HEK293 (cell line): ENCODE measurements around the gene TMEM243.

Experiments used
- CTCF ChIA-PET: fragments of 350-600 bp; formaldehyde crosslinking; extraction: SDS; loops from one replicate; lab custom pipeline; 2021; ENCODE audit warnings: antibody characterized with exemption; lab: Yijun Ruan, JAX
- POLR2A ChIA-PET: fragments of 300-600 bp; formaldehyde crosslinking; extraction: SDS; loops from one replicate; lab custom pipeline; 2020; ENCODE audit warnings: antibody characterized with exemption, inconsistent platforms; lab: Yijun Ruan, JAX
- H3K27ac ChIP-seq: fragments of 200-500 bp; sonication (Bioruptor generic); 2 replicates; pipeline ENCODE4 v1.5.1; 2014; ENCODE audit warnings: low read depth, low read length, control low read depth, inconsistent platforms; ENCODE audit errors: extremely low read depth
- H3K36me3 ChIP-seq, 2 experiments: fragments of 200-500 bp in 1 of 2; sonication (Bioruptor generic) in 1 of 2; 1 replicate in 1 of 2; 2 replicates in 1 of 2; pipeline ENCODE4 v1.5.1; 2014 to 2017; ENCODE audit warnings: inconsistent platforms in 2 of 2, low read length in 2 of 2; ENCODE audit not compliant: control insufficient read depth in 2 of 2, insufficient read depth in 1 of 2
- H3K4me1 ChIP-seq: fragments of 200-500 bp; sonication (Bioruptor generic); 2 replicates; pipeline ENCODE4 v1.5.1; 2014; ENCODE audit warnings: mild to moderate bottlenecking, low read length, inconsistent platforms; ENCODE audit not compliant: control insufficient read depth, insufficient read depth
- H3K4me3 ChIP-seq: 2 replicates; pipeline ENCODE4 v1.5.1; 2011; ENCODE audit warnings: low read depth, mild to moderate bottlenecking, control low read depth, low read length, moderate library complexity
- H3K9me3 ChIP-seq: fragments of 200-500 bp; sonication (Bioruptor generic); 2 replicates; pipeline ENCODE4 v1.5.1; 2014; ENCODE audit warnings: low read depth, low read length, inconsistent platforms; ENCODE audit not compliant: control insufficient read depth, insufficient read depth
- SP3 ChIP-seq: fragments of 450-650 bp; formaldehyde crosslinking; IDR thresholded peaks from 2 replicates; pipeline ENCODE4 v1.5.1; 2016; ENCODE audit warnings: missing biosample characterization, missing genetic modification characterization
- SP7 ChIP-seq: fragments of 450-650 bp; formaldehyde crosslinking; IDR thresholded peaks from 2 replicates; pipeline ENCODE4 v1.5.1; 2016; ENCODE audit warnings: missing biosample characterization, missing genetic modification characterization
- TCF7L2 ChIP-seq: IDR thresholded peaks from 2 replicates; pipeline ENCODE4 v1.6.1; 2011; ENCODE audit warnings: low read depth, mild to moderate bottlenecking, inconsistent platforms, low read length, moderate library complexity, borderline replicate concordance
- YY2 ChIP-seq: fragments of 450-650 bp; formaldehyde crosslinking; IDR thresholded peaks from 2 replicates; pipeline ENCODE4 v1.5.1; 2016; ENCODE audit warnings: missing biosample characterization, missing genetic modification characterization
- ZBTB1 ChIP-seq: fragments of 450-650 bp; formaldehyde crosslinking; IDR thresholded peaks from 2 replicates; pipeline ENCODE4 v1.5.1; 2016; ENCODE audit warnings: missing biosample characterization, missing genetic modification characterization
- ZBTB20 ChIP-seq: fragments of 450-650 bp; formaldehyde crosslinking; IDR thresholded peaks from 2 replicates; pipeline ENCODE4 v1.5.1; 2016; ENCODE audit warnings: missing biosample characterization, missing genetic modification characterization
- ZNF2 ChIP-seq: fragments of 450-650 bp; formaldehyde crosslinking; IDR thresholded peaks from 2 replicates; pipeline ENCODE4 v1.5.1; 2016; ENCODE audit warnings: missing biosample characterization, missing genetic modification characterization
- ZNF239 ChIP-seq: fragments of 450-650 bp; formaldehyde crosslinking; IDR thresholded peaks from 2 replicates; pipeline ENCODE4 v1.5.1; 2016; ENCODE audit warnings: missing biosample characterization, missing genetic modification characterization
- ZNF24 ChIP-seq: fragments of 450-650 bp; formaldehyde crosslinking; IDR thresholded peaks from 2 replicates; pipeline ENCODE4 v1.5.1; 2016; ENCODE audit warnings: missing biosample characterization, missing genetic modification characterization
- ZNF274 ChIP-seq, 2 experiments: fragments of 200-500 bp in 1 of 2; fragments of 450-650 bp in 1 of 2; sonication (Bioruptor generic) in 1 of 2; formaldehyde crosslinking in 1 of 2; IDR thresholded peaks; 2 replicates each; pipeline versions ENCODE4 v1.5.1 to v1.6.1; 2014 to 2016; ENCODE audit warnings: borderline replicate concordance in 1 of 2, inconsistent platforms in 1 of 2, low read length in 1 of 2, missing biosample characterization in 1 of 2, missing genetic modification characterization in 1 of 2
- ZNF366 ChIP-seq: fragments of 450-650 bp; formaldehyde crosslinking; conservative IDR thresholded peaks from 2 replicates; pipeline ENCODE4 v1.5.1; 2016; ENCODE audit warnings: missing biosample characterization, missing genetic modification characterization
- ZNF561 ChIP-seq: fragments of 450-650 bp; IDR thresholded peaks from 2 replicates; pipeline ENCODE4 v1.5.1; 2018; ENCODE audit warnings: missing biosample characterization, missing genetic modification characterization, borderline replicate concordance
- ZNF654 ChIP-seq: fragments of 450-650 bp; formaldehyde crosslinking; IDR thresholded peaks from 2 replicates; pipeline ENCODE4 v1.5.1; 2016; ENCODE audit warnings: low read depth, missing biosample characterization, missing genetic modification characterization
- ZNF768 ChIP-seq: fragments of 450-650 bp; formaldehyde crosslinking; IDR thresholded peaks from 2 replicates; pipeline ENCODE4 v1.5.1; 2018; ENCODE audit warnings: missing biosample characterization, mild to moderate bottlenecking, missing genetic modification characterization
- ZXDB ChIP-seq: fragments of 450-650 bp; formaldehyde crosslinking; IDR thresholded peaks from 2 replicates; pipeline ENCODE4 v1.5.1; 2016; ENCODE audit warnings: missing biosample characterization, missing genetic modification characterization
- TF ChIP-seq, protein P1 (sequence below): fragments of 450-650 bp; formaldehyde crosslinking; IDR thresholded peaks from 2 replicates; pipeline ENCODE4 v1.5.1; 2016; ENCODE audit warnings: missing biosample characterization, missing genetic modification characterization
- TF ChIP-seq, protein P2 (sequence below): fragments of 450-650 bp; formaldehyde crosslinking; IDR thresholded peaks from 2 replicates; pipeline ENCODE4 v1.5.1; 2016; ENCODE audit warnings: missing biosample characterization, missing genetic modification characterization, low read depth
- TF ChIP-seq, protein P3 (sequence below): fragments of 450-650 bp; formaldehyde crosslinking; IDR thresholded peaks from 2 replicates; pipeline ENCODE4 v1.5.1; 2017; ENCODE audit warnings: missing biosample characterization, missing genetic modification characterization
- TF ChIP-seq, protein P4 (sequence below): fragments of 450-650 bp; formaldehyde crosslinking; IDR thresholded peaks from 2 replicates; pipeline ENCODE4 v1.5.1; 2016; ENCODE audit warnings: missing biosample characterization, missing genetic modification characterization

The TMEM243 gene

DNA sequence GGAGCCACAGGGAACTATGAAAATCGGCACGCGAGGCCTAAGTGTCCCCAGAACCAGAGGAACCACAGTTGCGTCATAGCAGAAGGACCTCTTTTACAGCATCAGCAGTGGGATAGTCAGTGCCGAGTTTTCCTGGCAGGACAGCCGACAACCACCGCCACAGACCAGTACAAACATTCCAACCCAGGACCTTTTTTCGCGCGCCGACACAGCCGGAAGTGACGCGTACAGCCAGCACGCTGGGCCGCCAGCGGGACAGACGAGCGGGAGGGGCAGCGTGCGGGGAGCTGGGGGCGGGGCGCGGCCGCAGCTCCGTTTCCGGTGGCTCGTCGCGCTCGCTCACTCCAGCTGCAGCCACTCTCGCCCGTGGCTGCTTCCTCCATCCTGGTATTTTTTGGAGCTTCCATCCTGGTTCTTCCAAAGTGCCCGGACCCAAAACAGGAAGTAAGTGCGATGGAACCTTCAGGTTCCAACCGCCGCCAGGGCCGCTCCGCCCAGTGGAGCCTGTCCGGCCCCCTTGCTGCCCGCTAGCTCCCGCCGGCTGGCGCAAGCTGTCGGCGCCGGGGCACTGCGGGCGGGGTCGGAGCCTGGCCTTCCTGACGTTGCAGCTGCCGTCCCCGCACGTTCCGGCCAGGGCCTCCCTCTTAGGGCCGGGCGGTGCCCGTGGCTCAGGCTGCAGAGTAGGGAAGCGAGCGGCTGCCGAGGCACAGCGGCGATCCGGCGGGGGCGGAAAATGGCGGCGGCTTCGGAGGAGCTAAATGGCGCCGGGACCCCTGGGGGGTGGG is 67.2 kb downstream of the TMEM243 start, which contains the start of gene DMTF1 (continued):
- TF ChIP-seq ZBTB1 (tag by site-specific recombination) (0 out of 2 replicates have a peak, but pooled peaks have one; percentile 43), ZNF2 (tag by site-specific recombination) (0 out of 2 replicates have a peak, but pooled peaks have one; percentile 20), ZNF654 (tag by site-specific recombination) (no peak), SP3 (peak; percentile 61)
- TF ChIP-seq, protein P1, sequence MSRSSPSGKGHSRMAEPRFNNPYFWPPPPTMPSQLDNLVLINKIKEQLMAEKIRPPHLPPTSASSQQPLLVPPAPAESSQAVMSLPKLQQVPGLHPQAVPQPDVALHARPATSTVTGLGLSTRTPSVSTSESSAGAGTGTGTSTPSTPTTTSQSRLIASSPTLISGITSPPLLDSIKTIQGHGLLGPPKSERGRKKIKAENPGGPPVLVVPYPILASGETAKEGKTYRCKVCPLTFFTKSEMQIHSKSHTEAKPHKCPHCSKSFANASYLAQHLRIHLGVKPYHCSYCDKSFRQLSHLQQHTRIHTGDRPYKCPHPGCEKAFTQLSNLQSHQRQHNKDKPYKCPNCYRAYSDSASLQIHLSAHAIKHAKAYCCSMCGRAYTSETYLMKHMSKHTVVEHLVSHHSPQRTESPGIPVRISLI (tag by site-specific recombination) = peak; percentile 33; the same call in 1 of the 2 replicates
- TF ChIP-seq, protein P2, sequence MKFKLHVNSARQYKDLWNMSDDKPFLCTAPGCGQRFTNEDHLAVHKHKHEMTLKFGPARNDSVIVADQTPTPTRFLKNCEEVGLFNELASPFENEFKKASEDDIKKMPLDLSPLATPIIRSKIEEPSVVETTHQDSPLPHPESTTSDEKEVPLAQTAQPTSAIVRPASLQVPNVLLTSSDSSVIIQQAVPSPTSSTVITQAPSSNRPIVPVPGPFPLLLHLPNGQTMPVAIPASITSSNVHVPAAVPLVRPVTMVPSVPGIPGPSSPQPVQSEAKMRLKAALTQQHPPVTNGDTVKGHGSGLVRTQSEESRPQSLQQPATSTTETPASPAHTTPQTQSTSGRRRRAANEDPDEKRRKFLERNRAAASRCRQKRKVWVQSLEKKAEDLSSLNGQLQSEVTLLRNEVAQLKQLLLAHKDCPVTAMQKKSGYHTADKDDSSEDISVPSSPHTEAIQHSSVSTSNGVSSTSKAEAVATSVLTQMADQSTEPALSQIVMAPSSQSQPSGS = peak; percentile 67

DNA sequence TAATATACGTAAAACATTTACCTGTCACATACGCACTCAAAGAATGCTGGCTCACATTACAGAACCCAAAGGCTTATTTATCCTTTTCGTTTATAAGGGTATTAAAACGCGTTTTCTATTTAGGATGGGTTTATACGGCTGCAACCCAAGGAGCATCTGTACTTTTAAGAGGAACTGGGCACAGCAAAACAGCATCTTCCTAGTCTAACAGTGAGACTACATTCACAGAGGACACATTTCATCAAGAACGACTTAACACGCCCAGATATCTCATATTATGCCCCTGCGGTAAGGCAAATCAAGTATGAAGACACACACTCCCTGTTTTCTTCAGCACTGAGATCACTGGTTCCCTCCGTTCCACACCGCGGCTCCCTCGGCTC is 67.8 kb downstream of the TMEM243 start:
- Histone ChIP-seq H3K4me1 (peaks cover 7% of the 10 kb centered on the region; the same call in 1 of the 2 replicates), H3K36me3 (peaks cover 0 to 5% of the 10 kb centered on the region in 2 experiments; a peak in 1 of 3 replicates), H3K27ac (peak overlapping the region; percentile 100), H3K9me3 (no peaks in the 10 kb centered on the region), H3K4me3 (peak overlapping the region; percentile 94)
- TF ChIP-seq ZNF274 (IDR thresholded peaks at IDR 0.05; ENCODE audit: low read length) (no peak), ZNF274 (tag by site-specific recombination; IDR thresholded peaks at IDR 0.05; ENCODE audit: borderline replicate concordance) (no peak), ZXDB (tag by site-specific recombination) (peak; percentile 46; the same call in 1 of the 2 replicates), ZNF239 (tag by site-specific recombination) (no peak), ZNF768 (tag by site-specific recombination) (no peak), ZNF561 (tag by site-specific recombination) (0 out of 2 replicates have a peak, but pooled peaks have one; percentile 20), TCF7L2 (no peak)
- TF ChIP-seq, protein P1 (tag by site-specific recombination) = no peak
- TF ChIP-seq, protein P3, sequence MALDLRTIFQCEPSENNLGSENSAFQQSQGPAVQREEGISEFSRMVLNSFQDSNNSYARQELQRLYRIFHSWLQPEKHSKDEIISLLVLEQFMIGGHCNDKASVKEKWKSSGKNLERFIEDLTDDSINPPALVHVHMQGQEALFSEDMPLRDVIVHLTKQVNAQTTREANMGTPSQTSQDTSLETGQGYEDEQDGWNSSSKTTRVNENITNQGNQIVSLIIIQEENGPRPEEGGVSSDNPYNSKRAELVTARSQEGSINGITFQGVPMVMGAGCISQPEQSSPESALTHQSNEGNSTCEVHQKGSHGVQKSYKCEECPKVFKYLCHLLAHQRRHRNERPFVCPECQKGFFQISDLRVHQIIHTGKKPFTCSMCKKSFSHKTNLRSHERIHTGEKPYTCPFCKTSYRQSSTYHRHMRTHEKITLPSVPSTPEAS (tag by site-specific recombination) = 0 out of 2 replicates have a peak, but pooled peaks have one; percentile 24
- POLR2A ChIA-PET = interaction anchor here (0.7 to 4.4 kb wide), 18 partner anchors 9 to 221 kb away, joined by 3 to 33 read pairs (median 3); partner anchors contain the start of genes CROT, ELAPOR2 and TMEM243
- CTCF ChIA-PET = interaction anchor here (0.5 kb wide), 1 partner anchor 615 kb away, joined by 3 read pairs; no protein-coding TSS in a partner anchor

DNA sequence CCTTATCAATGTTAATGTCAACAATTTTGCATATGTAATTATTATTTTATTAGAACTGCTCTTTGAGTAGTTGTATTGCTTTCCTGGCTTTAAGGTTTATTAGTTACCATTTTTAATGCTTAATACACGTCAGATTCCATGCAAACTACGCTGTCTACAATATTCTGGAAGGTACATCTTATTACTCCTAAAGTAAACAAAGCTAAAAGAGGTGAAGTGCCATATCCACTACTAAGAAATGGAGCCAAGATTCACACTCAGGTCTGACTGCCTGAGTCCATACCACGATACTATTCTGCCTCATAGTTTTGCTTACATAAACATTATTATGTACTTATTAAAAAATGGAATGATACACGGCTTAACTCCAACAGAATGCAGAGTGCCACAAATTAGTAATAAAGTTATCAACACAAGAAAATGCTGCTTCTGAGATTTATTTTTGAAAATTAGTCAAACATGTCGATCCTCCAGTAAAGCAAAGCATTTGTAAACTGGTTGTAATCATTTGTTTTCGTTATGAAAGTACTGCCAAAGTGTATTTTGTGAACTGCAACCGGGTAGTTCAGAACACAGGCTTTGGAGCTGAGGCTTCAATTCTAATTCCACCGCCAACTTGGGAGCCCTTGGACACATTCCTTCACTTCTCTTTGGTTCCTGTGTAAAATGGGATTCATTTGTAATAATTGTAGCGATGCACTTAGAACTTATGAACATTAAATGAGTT is 68.4 kb downstream of the TMEM243 start:
- ChIA-PET POLR2A (interaction anchor here (1.1 kb wide), 1 partner anchor 91 kb away, joined by 3 read pairs; the partner anchor contains the start of gene ELAPOR2), CTCF (interaction anchor here (0.6 to 3.5 kb wide), 3 partner anchors 22 to 224 kb away, joined by 3 to 14 read pairs (median 3); partner anchors contain the start of gene ELAPOR2)
- H3K9me3 ChIP-seq = no peaks in the 10 kb centered on the region
- H3K36me3 ChIP-seq = peaks cover 0 to 5% of the 10 kb centered on the region in 2 experiments; a peak in 1 of 3 replicates
- peak overlapping the region; percentile 94 for H3K4me3 ChIP-seq
- H3K27ac ChIP-seq = peak overlapping the region; percentile 100; the same call in 1 of the 2 replicates
- peaks cover 7% of the 10 kb centered on the region; the same call in 1 of the 2 replicates for H3K4me1 ChIP-seq
- TF ChIP-seq SP7 (no peak), ZNF24 (tag by site-specific recombination) (no peak), ZNF366 (no peak), ZBTB20 (tag by site-specific recombination) (no peak), YY2 (no peak)
- TF ChIP-seq, protein P2 = no peak
- TF ChIP-seq, protein P4, sequence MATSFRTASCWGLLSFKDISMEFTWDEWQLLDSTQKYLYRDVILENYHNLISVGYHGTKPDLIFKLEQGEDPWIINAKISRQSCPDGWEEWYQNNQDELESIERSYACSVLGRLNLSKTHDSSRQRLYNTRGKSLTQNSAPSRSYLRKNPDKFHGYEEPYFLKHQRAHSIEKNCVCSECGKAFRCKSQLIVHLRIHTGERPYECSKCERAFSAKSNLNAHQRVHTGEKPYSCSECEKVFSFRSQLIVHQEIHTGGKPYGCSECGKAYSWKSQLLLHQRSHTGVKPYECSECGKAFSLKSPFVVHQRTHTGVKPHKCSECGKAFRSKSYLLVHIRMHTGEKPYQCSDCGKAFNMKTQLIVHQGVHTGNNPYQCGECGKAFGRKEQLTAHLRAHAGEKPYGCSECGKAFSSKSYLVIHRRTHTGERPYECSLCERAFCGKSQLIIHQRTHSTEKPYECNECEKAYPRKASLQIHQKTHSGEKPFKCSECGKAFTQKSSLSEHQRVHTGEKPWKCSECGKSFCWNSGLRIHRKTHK (tag by site-specific recombination) = no peak
